ENCODE results near the gene CLINT1. TPM values are rescaled to one million over a fixed set of nuclear protein-coding genes. Genes with fewer than 3 reads are reported as not detected.

Gene CLINT1
- total and polyA plus RNA-seq, 2 of the 13 experiments (the other 11 are each of a cell fraction or from before 2014, with no cell fraction given): 64.0 to 104 TPM

DNA sequence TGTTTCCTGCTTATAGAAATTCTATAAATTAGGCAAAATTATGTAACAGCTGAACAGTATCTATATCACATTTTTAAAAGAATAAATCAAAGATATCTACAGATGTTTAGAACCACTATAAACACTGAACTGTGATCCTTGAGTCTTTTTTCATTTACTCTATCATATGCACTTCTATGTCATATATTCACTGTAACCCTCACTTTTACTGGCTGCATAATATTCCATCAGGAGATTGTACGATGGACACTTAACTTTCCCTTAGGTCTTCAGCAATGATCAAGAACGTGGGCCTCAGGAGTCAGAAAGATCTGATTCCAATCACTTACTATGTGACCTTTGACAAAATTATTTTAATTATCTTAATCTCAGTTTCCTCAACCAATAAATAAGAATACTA, 41.0 kb downstream of the CLINT1 start (continued):
- TF ChIP-seq, protein P1, sequence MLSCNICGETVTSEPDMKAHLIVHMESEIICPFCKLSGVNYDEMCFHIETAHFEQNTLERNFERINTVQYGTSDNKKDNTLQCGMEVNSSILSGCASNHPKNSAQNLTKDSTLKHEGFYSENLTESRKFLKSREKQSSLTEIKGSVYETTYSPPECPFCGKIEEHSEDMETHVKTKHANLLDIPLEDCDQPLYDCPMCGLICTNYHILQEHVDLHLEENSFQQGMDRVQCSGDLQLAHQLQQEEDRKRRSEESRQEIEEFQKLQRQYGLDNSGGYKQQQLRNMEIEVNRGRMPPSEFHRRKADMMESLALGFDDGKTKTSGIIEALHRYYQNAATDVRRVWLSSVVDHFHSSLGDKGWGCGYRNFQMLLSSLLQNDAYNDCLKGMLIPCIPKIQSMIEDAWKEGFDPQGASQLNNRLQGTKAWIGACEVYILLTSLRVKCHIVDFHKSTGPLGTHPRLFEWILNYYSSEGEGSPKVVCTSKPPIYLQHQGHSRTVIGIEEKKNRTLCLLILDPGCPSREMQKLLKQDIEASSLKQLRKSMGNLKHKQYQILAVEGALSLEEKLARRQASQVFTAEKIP (CRISPR knock-in tag; IDR thresholded peaks at IDR 0.05; ENCODE audit: borderline replicate concordance): no peak
- TF ChIP-seq NR3C1 (CRISPR knock-in tag; IDR thresholded peaks at IDR 0.05) (no peak), ZNF761 (CRISPR knock-in tag; conservative IDR thresholded peaks at IDR 0.05) (no peak), MATR3 (CRISPR knock-in tag; IDR thresholded peaks at IDR 0.05) (no peak), ELF4 (CRISPR knock-in tag; IDR thresholded peaks at IDR 0.05; ENCODE audit: borderline replicate concordance) (no peak), ERF (CRISPR knock-in tag; IDR thresholded peaks at IDR 0.05) (no peak), RELA (CRISPR knock-in tag; IDR thresholded peaks at IDR 0.05) (no peak)
- TF ChIP-seq, protein P2, sequence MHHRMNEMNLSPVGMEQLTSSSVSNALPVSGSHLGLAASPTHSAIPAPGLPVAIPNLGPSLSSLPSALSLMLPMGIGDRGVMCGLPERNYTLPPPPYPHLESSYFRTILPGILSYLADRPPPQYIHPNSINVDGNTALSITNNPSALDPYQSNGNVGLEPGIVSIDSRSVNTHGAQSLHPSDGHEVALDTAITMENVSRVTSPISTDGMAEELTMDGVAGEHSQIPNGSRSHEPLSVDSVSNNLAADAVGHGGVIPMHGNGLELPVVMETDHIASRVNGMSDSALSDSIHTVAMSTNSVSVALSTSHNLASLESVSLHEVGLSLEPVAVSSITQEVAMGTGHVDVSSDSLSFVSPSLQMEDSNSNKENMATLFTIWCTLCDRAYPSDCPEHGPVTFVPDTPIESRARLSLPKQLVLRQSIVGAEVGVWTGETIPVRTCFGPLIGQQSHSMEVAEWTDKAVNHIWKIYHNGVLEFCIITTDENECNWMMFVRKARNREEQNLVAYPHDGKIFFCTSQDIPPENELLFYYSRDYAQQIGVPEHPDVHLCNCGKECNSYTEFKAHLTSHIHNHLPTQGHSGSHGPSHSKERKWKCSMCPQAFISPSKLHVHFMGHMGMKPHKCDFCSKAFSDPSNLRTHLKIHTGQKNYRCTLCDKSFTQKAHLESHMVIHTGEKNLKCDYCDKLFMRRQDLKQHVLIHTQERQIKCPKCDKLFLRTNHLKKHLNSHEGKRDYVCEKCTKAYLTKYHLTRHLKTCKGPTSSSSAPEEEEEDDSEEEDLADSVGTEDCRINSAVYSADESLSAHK (CRISPR knock-in tag; IDR thresholded peaks at IDR 0.05; ENCODE audit: borderline replicate concordance): no peak
- TF ChIP-seq, protein P3, sequence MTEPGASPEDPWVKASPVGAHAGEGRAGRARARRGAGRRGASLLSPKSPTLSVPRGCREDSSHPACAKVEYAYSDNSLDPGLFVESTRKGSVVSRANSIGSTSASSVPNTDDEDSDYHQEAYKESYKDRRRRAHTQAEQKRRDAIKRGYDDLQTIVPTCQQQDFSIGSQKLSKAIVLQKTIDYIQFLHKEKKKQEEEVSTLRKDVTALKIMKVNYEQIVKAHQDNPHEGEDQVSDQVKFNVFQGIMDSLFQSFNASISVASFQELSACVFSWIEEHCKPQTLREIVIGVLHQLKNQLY (CRISPR knock-in tag; IDR thresholded peaks at IDR 0.05): no peak
- TF ChIP-seq, protein P4, sequence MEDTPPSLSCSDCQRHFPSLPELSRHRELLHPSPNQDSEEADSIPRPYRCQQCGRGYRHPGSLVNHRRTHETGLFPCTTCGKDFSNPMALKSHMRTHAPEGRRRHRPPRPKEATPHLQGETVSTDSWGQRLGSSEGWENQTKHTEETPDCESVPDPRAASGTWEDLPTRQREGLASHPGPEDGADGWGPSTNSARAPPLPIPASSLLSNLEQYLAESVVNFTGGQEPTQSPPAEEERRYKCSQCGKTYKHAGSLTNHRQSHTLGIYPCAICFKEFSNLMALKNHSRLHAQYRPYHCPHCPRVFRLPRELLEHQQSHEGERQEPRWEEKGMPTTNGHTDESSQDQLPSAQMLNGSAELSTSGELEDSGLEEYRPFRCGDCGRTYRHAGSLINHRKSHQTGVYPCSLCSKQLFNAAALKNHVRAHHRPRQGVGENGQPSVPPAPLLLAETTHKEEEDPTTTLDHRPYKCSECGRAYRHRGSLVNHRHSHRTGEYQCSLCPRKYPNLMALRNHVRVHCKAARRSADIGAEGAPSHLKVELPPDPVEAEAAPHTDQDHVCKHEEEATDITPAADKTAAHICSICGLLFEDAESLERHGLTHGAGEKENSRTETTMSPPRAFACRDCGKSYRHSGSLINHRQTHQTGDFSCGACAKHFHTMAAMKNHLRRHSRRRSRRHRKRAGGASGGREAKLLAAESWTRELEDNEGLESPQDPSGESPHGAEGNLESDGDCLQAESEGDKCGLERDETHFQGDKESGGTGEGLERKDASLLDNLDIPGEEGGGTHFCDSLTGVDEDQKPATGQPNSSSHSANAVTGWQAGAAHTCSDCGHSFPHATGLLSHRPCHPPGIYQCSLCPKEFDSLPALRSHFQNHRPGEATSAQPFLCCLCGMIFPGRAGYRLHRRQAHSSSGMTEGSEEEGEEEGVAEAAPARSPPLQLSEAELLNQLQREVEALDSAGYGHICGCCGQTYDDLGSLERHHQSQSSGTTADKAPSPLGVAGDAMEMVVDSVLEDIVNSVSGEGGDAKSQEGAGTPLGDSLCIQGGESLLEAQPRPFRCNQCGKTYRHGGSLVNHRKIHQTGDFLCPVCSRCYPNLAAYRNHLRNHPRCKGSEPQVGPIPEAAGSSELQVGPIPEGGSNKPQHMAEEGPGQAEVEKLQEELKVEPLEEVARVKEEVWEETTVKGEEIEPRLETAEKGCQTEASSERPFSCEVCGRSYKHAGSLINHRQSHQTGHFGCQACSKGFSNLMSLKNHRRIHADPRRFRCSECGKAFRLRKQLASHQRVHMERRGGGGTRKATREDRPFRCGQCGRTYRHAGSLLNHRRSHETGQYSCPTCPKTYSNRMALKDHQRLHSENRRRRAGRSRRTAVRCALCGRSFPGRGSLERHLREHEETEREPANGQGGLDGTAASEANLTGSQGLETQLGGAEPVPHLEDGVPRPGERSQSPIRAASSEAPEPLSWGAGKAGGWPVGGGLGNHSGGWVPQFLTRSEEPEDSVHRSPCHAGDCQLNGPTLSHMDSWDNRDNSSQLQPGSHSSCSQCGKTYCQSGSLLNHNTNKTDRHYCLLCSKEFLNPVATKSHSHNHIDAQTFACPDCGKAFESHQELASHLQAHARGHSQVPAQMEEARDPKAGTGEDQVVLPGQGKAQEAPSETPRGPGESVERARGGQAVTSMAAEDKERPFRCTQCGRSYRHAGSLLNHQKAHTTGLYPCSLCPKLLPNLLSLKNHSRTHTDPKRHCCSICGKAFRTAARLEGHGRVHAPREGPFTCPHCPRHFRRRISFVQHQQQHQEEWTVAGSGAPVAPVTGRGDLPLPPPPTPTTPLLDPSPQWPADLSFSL (CRISPR knock-in tag; IDR thresholded peaks at IDR 0.05): no peak

Measured in HepG2 (cell line).